Naive thymus-derived CD8-positive, alpha-beta T cell (primary cell): ENCODE results near the gene EDN2. TPM values are rescaled to one million over a fixed set of nuclear protein-coding genes. Genes with fewer than 3 reads are reported as not detected.

Experiments used
- ATAC-seq, 2 donors: fragments of 150-1000 bp; cut with Tn5 transposase in 1 of 2; sonication (Bioruptor Pico), chemical (Tn5 transposase) in 1 of 2; 1 replicate in 1 of 2; 2 replicates in 1 of 2; pipeline ENCODE4 v1.10.0; 2021; ENCODE audit warnings: mild to moderate bottlenecking in 2 of 2, moderate library complexity in 2 of 2
- POLR2A ChIA-PET: fragments of 350-600 bp; sonication (Branson Sonifier 250); formaldehyde crosslinking; loops from one replicate; lab custom pipeline; 2021; ENCODE audit warnings: antibody characterized with exemption; lab: Charles Lee
- DNase-seq, 10 donors: peaks; one replicate each; pipeline versions ENCODE4 v3.0.0 to v3.0.0-alpha.2; 2020 to 2022
- H3K27ac Mint-ChIP-seq, 10 donors: one replicate each; pipeline ENCODE4 v1.8.0; 2020 to 2022; ENCODE audit warnings: mild to moderate bottlenecking in 10 of 10, mixed read lengths in 10 of 10, moderate library complexity in 4 of 10, inconsistent platforms in 1 of 10
- H3K27me3 Mint-ChIP-seq, 5 donors: one replicate each; pipeline ENCODE4 v1.8.0; 2021 to 2022; ENCODE audit warnings: mixed read lengths in 5 of 5
- H3K36me3 Mint-ChIP-seq, 3 donors: one replicate each; pipeline ENCODE4 v1.8.0; 2020 to 2022; ENCODE audit warnings: mixed read lengths in 3 of 3, mild to moderate bottlenecking in 2 of 3, inconsistent platforms in 1 of 3
- H3K4me1 Mint-ChIP-seq, 4 donors: one replicate each; pipeline ENCODE4 v1.8.0; 2021 to 2022; ENCODE audit warnings: mixed read lengths in 4 of 4
- H3K4me3 Mint-ChIP-seq, 10 donors: one replicate each; pipeline ENCODE4 v1.8.0; 2020 to 2022; ENCODE audit warnings: mild to moderate bottlenecking in 10 of 10, mixed read lengths in 10 of 10, moderate library complexity in 6 of 10, inconsistent platforms in 1 of 10
- H3K9me3 Mint-ChIP-seq, 9 donors: one replicate each; pipeline ENCODE4 v1.8.0; 2020 to 2022; ENCODE audit warnings: mixed read lengths in 9 of 9, mild to moderate bottlenecking in 3 of 9, inconsistent platforms in 1 of 9, moderate library complexity in 1 of 9
- polyA plus RNA-seq, 3 donors: library from polyadenylated mRNA; unstranded; fragments of 300-500 nt; fragmentation: Illumina TruSeq; gene quantifications; one replicate each; pipeline ENCODE4 v1.2.3, GENCODE V29; 2021
- total RNA-seq, 8 experiments: library from RNA in 2 of 8; stranded (reverse) in 2 of 8; gene quantifications; one replicate each; pipeline ENCODE4 v1.2.3 and lab custom pipeline; 2021 to 2026

EDN2 gene
- total and polyA plus RNA-seq, 5 experiments from 2014 or later, result not detected

GRCh38 chr1:41456847-41457540 is 27.5 kb downstream of the EDN2 start:
- Mint-ChIP-seq H3K27me3 (no peaks in the 10 kb centered on the region), H3K4me3 (no peak overlapping the region)
- ATAC-seq, result no peak

GRCh38 chr1:41455479-41456332 is 28.8 kb downstream of the EDN2 start:
- H3K27ac Mint-ChIP-seq, result no peak overlapping the region
- no peak overlapping the region for H3K4me3 Mint-ChIP-seq
- POLR2A ChIA-PET, result no interaction called here
- no peak for DNase-seq
- H3K27me3 Mint-ChIP-seq, result no peaks in the 10 kb centered on the region
- ATAC-seq, result no peak
- H3K36me3 Mint-ChIP-seq, result no peaks in the 10 kb centered on the region
- H3K9me3 Mint-ChIP-seq, result no peaks in the 10 kb centered on the region
- H3K4me1 Mint-ChIP-seq, result no peaks in the 10 kb centered on the region

More at GRCh38 chr1:41456847-41457540, 27.5 kb downstream of the EDN2 start:
- POLR2A ChIA-PET, result no interaction called here
- H3K4me1 Mint-ChIP-seq, result no peaks in the 10 kb centered on the region
- H3K9me3 Mint-ChIP-seq, result no peaks in the 10 kb centered on the region
- no peaks in the 10 kb centered on the region for H3K36me3 Mint-ChIP-seq
- DNase-seq, result no peak
- H3K27ac Mint-ChIP-seq, result no peak overlapping the region

DNA sequence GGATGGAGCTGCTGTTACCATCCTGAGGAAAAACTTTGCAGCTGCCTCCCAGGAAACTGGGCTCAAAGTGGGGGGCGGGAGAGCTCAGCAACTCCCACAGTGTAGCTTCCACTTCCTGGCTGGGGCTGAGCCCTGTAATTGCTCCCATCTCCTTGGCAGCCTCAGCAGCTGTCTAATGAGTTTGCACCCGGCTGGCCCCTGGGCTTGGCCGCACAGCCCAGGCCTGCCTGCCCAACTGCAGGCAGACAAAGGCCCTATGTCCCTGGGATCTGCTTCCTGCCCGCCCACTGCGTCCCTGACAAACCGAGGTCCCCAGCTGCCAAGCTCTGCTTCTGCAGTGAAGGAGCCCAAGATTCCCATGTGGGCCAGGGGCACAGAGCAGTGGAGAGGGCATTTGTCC is 30.1 kb downstream of the EDN2 start:
- Mint-ChIP-seq H3K4me3 (no peak overlapping the region), H3K27me3 (no peaks in the 10 kb centered on the region), H3K27ac (no peak overlapping the region), H3K36me3 (no peaks in the 10 kb centered on the region), H3K9me3 (no peaks in the 10 kb centered on the region), H3K4me1 (no peaks in the 10 kb centered on the region)
- no peak for DNase-seq
- POLR2A ChIA-PET, result no interaction called here
- no peak for ATAC-seq

- Mint-ChIP-seq H3K27me3 (no peaks in the 10 kb centered on the region), H3K9me3 (no peaks in the 10 kb centered on the region), H3K27ac (no peak overlapping the region), H3K4me3 (no peak overlapping the region), H3K36me3 (no peaks in the 10 kb centered on the region), H3K4me1 (peaks cover 0 to 2% (median 0%) of the 10 kb centered on the region in 4 donors)
- ATAC-seq (no peak), DNase-seq (no peak)
- POLR2A ChIA-PET, result no interaction called here
These were observed 31.7 kb downstream of the EDN2 start for GRCh38 chr1:41452704-41453290.

DNA sequence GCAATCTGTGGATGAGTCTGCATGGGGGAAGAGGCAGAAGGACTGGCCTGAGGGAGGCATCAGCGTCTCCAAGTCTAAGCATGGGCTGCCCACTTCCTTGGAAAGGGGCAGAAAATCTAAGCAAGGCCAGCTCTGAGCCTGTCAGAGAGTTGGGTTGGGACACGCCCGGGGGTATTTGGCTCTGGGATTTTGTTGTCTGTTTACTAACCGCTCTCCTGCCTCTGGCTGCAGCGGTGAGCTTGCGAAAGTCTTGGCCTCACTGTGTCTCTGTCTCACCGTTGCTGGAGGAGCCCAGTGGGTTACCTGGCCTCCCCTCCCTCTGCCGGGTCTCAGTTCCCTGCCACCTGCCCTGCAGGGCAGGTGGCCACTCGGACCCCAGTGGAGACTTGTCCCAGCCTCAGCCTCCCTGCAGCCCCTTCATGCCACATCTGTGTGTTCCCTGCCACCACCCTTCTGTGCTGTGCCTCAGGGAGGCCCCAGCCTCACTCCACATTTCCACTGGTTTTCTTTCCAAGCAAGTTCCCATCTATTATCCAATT is 33.7 kb downstream of the EDN2 start:
- ATAC-seq, result no peak
- POLR2A ChIA-PET, result no interaction called here
- H3K4me3 Mint-ChIP-seq, result no peak overlapping the region
- no peak for DNase-seq
- peaks cover 0 to 2% (median 0%) of the 10 kb centered on the region in 4 donors for H3K4me1 Mint-ChIP-seq
- no peak overlapping the region for H3K27ac Mint-ChIP-seq
- H3K36me3 Mint-ChIP-seq, result no peaks in the 10 kb centered on the region
- H3K9me3 Mint-ChIP-seq, result peaks cover 0 to 7% (median 0%) of the 10 kb centered on the region in 9 donors
- H3K27me3 Mint-ChIP-seq, result peaks cover 0 to 3% (median 0%) of the 10 kb centered on the region in 5 donors

DNA sequence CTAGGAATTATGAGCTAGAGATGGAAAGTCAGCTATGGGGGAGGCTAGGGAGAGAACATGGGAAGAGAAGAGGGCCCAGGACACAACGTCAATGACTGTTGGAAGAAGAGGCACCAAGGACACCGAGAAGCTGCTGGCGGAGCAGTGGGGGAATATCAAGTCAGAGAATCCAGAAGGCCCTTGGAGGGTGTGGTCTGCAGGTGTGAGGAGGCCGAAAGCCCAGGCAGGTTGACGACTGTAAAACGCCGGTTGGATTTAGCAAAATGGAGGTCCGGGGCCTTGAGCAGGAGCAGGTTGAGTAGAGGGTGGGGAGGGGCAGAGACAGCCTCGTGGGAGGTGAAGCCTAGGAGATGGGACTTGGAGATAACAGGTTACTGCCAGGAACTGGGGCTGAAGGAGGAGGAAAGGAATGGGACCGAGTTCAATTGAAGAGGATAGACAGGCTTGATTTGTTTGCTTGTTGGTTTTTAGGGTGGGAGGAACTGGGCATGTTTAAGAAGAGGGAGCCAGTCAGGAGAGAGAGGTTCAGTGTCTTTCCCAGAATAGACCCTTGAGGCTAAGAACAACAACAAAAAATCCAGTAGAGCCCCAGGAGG is 35.1 kb downstream of the EDN2 start:
- Mint-ChIP-seq H3K9me3 (peaks cover 0 to 18% (median 3%) of the 10 kb centered on the region in 9 donors), H3K36me3 (peaks cover 0 to 3% (median 2%) of the 10 kb centered on the region in 3 donors), H3K4me3 (no peak overlapping the region), H3K27ac (peak overlapping the region in 2 of 10 donors; percentile 3 to 14), H3K4me1 (peaks cover 0 to 2% (median 0%) of the 10 kb centered on the region in 4 donors), H3K27me3 (peaks cover 0 to 7% (median 0%) of the 10 kb centered on the region in 5 donors)
- POLR2A ChIA-PET, result no interaction called here
- ATAC-seq (no peak), DNase-seq (no peak)

DNA sequence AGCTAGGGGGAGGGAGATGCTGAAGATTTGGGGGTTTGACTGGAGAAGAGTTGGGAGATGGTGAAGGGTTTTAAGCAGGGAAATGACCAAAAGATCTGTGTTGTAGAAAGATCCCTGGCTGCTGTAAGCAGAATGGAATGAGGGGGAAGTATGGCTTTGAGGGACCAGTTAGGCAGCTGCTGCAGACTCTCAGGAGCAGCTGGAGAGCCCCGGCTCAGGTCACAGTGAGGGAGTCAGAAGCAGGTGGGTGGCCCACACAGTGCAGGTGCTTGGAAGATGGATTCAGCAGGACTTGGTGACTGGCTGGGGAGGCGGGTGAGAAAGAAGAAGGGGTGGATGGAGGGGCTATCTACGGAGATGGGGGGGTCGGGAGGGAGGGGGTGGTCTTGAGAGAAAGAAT is 35.7 kb downstream of the EDN2 start:
- H3K36me3 Mint-ChIP-seq, result peaks cover 0 to 5% (median 2%) of the 10 kb centered on the region in 3 donors

DNA sequence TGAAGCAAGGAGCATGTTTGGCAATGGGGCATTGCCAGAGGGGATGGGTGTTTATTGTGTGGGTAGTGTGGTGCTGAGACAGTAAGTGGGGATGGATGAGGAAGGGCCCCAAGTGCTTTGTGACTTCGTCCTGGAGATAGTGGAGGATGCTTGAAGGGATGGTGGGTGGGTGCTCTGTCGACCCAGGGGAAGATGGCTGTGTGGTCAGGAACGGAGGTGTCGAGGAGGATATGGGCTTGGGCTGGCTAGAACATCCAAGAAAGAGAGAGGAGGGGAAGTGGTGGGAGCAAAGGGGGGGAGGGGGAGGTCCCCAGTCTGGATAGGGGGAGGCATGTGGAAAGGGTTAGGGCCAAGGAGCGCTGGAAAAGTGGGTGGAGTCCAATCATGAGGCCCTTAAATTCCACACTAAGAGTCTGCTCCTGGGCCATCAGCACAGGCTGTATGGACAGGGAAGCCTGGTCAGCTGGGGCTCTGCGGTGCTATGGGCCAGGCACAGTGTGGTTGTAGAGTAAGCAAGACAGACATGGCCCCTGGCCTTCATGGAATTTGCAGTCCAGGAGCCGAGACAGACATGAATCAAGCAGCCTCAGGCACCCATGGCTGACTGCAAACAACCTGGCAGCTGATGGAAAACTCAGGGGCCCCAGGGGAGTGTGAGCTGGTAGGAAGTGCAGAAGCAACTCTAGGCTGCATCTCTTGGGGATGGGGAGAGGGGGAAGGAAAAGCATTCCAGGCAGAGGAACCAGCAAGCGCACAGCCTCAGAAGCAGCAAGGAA is 36.3 kb downstream of the EDN2 start:
- Mint-ChIP-seq H3K4me3 (no peak overlapping the region), H3K36me3 (peaks cover 0 to 5% (median 2%) of the 10 kb centered on the region in 3 donors), H3K27me3 (peaks cover 0 to 7% (median 2%) of the 10 kb centered on the region in 5 donors), H3K27ac (peak overlapping the region in 1 of 10 donors; percentile 50), H3K4me1 (peaks cover 0 to 2% (median 0%) of the 10 kb centered on the region in 4 donors), H3K9me3 (peaks cover 0 to 21% (median 4%) of the 10 kb centered on the region in 9 donors)
- no peak for ATAC-seq
- POLR2A ChIA-PET, result no interaction called here
- DNase-seq, result no peak

More for the DNA sequence above, 35.7 kb downstream of the EDN2 start:
- H3K4me1 Mint-ChIP-seq, result peaks cover 0 to 2% (median 0%) of the 10 kb centered on the region in 4 donors
- H3K27me3 Mint-ChIP-seq, result peaks cover 0 to 7% (median 0%) of the 10 kb centered on the region in 5 donors
- peaks cover 0 to 20% (median 4%) of the 10 kb centered on the region in 9 donors for H3K9me3 Mint-ChIP-seq
- H3K27ac Mint-ChIP-seq, result no peak overlapping the region
- no peak overlapping the region for H3K4me3 Mint-ChIP-seq
- ATAC-seq, result no peak
- no peak for DNase-seq
- POLR2A ChIA-PET, result no interaction called here

GRCh38 chr1:41446851-41447610 is 37.5 kb downstream of the EDN2 start:
- ATAC-seq (no peak), DNase-seq (no peak)
- Mint-ChIP-seq H3K27me3 (peaks cover 0 to 7% (median 2%) of the 10 kb centered on the region in 5 donors), H3K4me1 (peaks cover 0 to 2% (median 0%) of the 10 kb centered on the region in 4 donors), H3K36me3 (peaks cover 0 to 5% (median 2%) of the 10 kb centered on the region in 3 donors), H3K27ac (no peak overlapping the region), H3K4me3 (no peak overlapping the region), H3K9me3 (peaks cover 0 to 21% (median 4%) of the 10 kb centered on the region in 9 donors)
- POLR2A ChIA-PET, result no interaction called here

DNA sequence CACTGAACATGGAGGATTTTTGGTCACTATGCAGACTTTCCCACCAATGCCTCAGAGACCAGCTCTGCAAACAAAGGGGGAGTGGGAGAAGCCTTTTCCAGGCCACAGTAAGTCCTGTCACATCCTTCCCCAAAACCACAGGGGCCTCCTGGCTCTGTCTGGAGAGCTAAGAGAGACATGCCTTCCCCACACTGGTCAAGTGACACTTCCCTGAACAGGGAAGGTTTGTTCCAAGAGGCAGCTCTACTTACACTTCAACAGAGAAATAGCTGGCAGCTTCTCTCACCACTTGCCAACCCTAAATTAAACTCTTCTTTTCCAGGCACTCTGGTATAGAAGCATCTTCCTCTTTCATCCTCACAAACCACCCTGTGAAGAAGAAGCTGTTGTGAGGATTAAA is 39.7 kb downstream of the EDN2 start:
- Mint-ChIP-seq H3K4me1 (peaks cover 0 to 2% (median 0%) of the 10 kb centered on the region in 4 donors), H3K9me3 (peaks cover 0 to 21% (median 4%) of the 10 kb centered on the region in 9 donors), H3K27me3 (peaks cover 0 to 7% (median 2%) of the 10 kb centered on the region in 5 donors), H3K27ac (no peak overlapping the region), H3K36me3 (peaks cover 0 to 5% (median 2%) of the 10 kb centered on the region in 3 donors), H3K4me3 (no peak overlapping the region)
- ATAC-seq (no peak), DNase-seq (no peak)
- POLR2A ChIA-PET, result no interaction called here

DNA sequence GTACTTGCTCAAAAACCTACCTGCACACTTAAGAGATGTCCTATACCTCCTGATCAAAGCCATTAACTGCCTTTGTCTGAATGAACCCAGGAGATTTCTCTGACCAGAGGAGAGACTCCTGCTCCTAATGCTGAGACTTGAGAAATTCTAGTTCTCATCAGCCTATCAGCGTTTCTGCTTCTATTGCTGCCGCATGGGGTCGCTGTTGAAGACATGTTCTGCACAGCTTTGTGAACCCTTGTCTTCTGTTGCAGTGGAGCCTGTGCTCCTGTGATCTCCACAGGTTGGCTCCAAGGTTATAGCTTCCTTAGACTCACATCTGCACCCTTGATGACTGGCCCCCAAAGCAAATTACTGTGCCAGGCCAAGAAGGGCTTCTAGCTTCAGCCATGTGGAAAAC is 40.2 kb downstream of the EDN2 start:
- peaks cover 0 to 2% (median 0%) of the 10 kb centered on the region in 4 donors for H3K4me1 Mint-ChIP-seq
- peaks cover 0 to 5% (median 2%) of the 10 kb centered on the region in 3 donors for H3K36me3 Mint-ChIP-seq
- DNase-seq (no peak), ATAC-seq (no peak)
- H3K27me3 Mint-ChIP-seq, result peaks cover 0 to 7% (median 2%) of the 10 kb centered on the region in 5 donors
- H3K27ac Mint-ChIP-seq, result no peak overlapping the region
- H3K4me3 Mint-ChIP-seq, result no peak overlapping the region
- POLR2A ChIA-PET, result no interaction called here
- peaks cover 0 to 21% (median 4%) of the 10 kb centered on the region in 9 donors for H3K9me3 Mint-ChIP-seq
